BE2C (cell line): ENCODE data around the gene HPSE2.

Experiments used
- DNase-seq: peaks from one replicate; pipeline ENCODE4 v3.0.0-alpha.2; 2020
- H3K27me3 ChIP-seq: fragments of 250-450 bp; sonication (Bioruptor Pico); 2 replicates; pipeline ENCODE4 v1.5.1; 2020; ENCODE audit warnings: mild to moderate bottlenecking
- H3K36me3 ChIP-seq: fragments of 250-450 bp; sonication (Bioruptor Pico); 2 replicates; pipeline ENCODE4 v1.5.1; 2020; ENCODE audit warnings: mild to moderate bottlenecking
- H3K4me1 ChIP-seq: fragments of 250-450 bp; sonication (Bioruptor Pico); 2 replicates; pipeline ENCODE4 v1.5.1; 2020
- H3K4me3 ChIP-seq: 2 replicates; pipeline ENCODE4 v1.5.1; 2011; ENCODE audit warnings: low read depth, low read length
- H3K9me3 ChIP-seq: fragments of 250-450 bp; sonication (Bioruptor Pico); 2 replicates; pipeline ENCODE4 v1.5.1; 2020
- CTCF ChIP-seq: IDR thresholded peaks from 2 replicates; pipeline ENCODE4 v1.5.1; 2012; ENCODE audit warnings: mild to moderate bottlenecking, low read depth, low read length

Gene HPSE2

GRCh38 chr10:98457721-98458120 is 777.9 kb downstream of the HPSE2 start:
- no peak for TF ChIP-seq CTCF
- no peak for DNase-seq
- Histone ChIP-seq H3K27me3 (peaks cover 54% of the 10 kb centered on the region), H3K4me3 (no peak overlapping the region), H3K9me3 (no peaks in the 10 kb centered on the region), H3K4me1 (peaks cover 6% of the 10 kb centered on the region), H3K36me3 (no peaks in the 10 kb centered on the region)

GRCh38 chr10:98456686-98457482 is 778.8 kb downstream of the HPSE2 start:
- TF ChIP-seq CTCF = no peak
- Histone ChIP-seq H3K4me3 (no peak overlapping the region), H3K36me3 (no peaks in the 10 kb centered on the region), H3K9me3 (no peaks in the 10 kb centered on the region), H3K4me1 (peaks cover 6% of the 10 kb centered on the region), H3K27me3 (peaks cover 51% of the 10 kb centered on the region)
- DNase-seq = no peak

GRCh38 chr10:98456043-98456570 is 779.5 kb downstream of the HPSE2 start:
- TF ChIP-seq CTCF = no peak
- Histone ChIP-seq H3K9me3 (no peaks in the 10 kb centered on the region), H3K36me3 (no peaks in the 10 kb centered on the region), H3K27me3 (peaks cover 49% of the 10 kb centered on the region), H3K4me1 (peaks cover 6% of the 10 kb centered on the region), H3K4me3 (no peak overlapping the region)
- no peak for DNase-seq

GRCh38 chr10:98453729-98454128 is 781.9 kb downstream of the HPSE2 start:
- Histone ChIP-seq H3K9me3 (no peaks in the 10 kb centered on the region), H3K4me1 (no peaks in the 10 kb centered on the region), H3K36me3 (no peaks in the 10 kb centered on the region), H3K27me3 (peaks cover 45% of the 10 kb centered on the region), H3K4me3 (no peak overlapping the region)
- TF ChIP-seq CTCF = no peak
- no peak for DNase-seq

- H3K27me3 ChIP-seq = peaks cover 16% of the 10 kb centered on the region
- DNase-seq = no peak
- no peak for TF ChIP-seq CTCF
- no peaks in the 10 kb centered on the region for H3K4me1 ChIP-seq
- no peaks in the 10 kb centered on the region for H3K36me3 ChIP-seq
- no peak overlapping the region for H3K4me3 ChIP-seq
- H3K9me3 ChIP-seq = no peaks in the 10 kb centered on the region
Observed at GRCh38 chr10:98450618-98451017, 785.0 kb downstream of the HPSE2 start.

- Histone ChIP-seq H3K27me3 (peaks cover 9% of the 10 kb centered on the region), H3K4me1 (no peaks in the 10 kb centered on the region), H3K9me3 (no peaks in the 10 kb centered on the region), H3K36me3 (no peaks in the 10 kb centered on the region), H3K4me3 (no peak overlapping the region)
- DNase-seq = no peak
- no peak for TF ChIP-seq CTCF
Observed at GRCh38 chr10:98449287-98449686, 786.4 kb downstream of the HPSE2 start.
